Neural cell (in vitro differentiated cells): ENCODE data around the gene CCDC124.

ENCODE experiments used
- CTCF ChIP-seq: fragments of 450-650 bp; IDR thresholded peaks from 2 replicates; pipeline ENCODE4 v1.5.1; 2014; ENCODE audit warnings: antibody characterized with exemption, mild to moderate bottlenecking, moderate library complexity; ENCODE audit not compliant: poor library complexity, severe bottlenecking
- EP300 ChIP-seq: fragments of 450-650 bp; conservative IDR thresholded peaks from 2 replicates; pipeline ENCODE4 v1.6.1; 2014; ENCODE audit warnings: antibody characterized with exemption, mild to moderate bottlenecking, moderate library complexity; ENCODE audit not compliant: poor library complexity, severe bottlenecking
- MXI1 ChIP-seq: fragments of 450-650 bp; conservative IDR thresholded peaks from 2 replicates; pipeline ENCODE4 v1.6.1; 2014; ENCODE audit warnings: antibody characterized with exemption, mild to moderate bottlenecking; ENCODE audit not compliant: poor library complexity, severe bottlenecking
- POLR2AphosphoS5 ChIP-seq: IDR thresholded peaks from 2 replicates; pipeline ENCODE4 v1.6.1; 2012
- RAD21 ChIP-seq: fragments of 450-650 bp; conservative IDR thresholded peaks from 2 replicates; pipeline ENCODE4 v1.6.1; 2014; ENCODE audit warnings: antibody characterized with exemption, mild to moderate bottlenecking, moderate library complexity
- SMC3 ChIP-seq: fragments of 450-650 bp; conservative IDR thresholded peaks from 2 replicates; pipeline ENCODE4 v1.6.1; 2014; ENCODE audit warnings: antibody characterized with exemption, mild to moderate bottlenecking, moderate library complexity; ENCODE audit not compliant: poor library complexity
- TAF1 ChIP-seq: IDR thresholded peaks from 2 replicates; pipeline ENCODE4 v1.6.1; 2012; ENCODE audit warnings: low read depth

GRCh38 chr19:17942582-17943273 lies 9.9 kb downstream of the CCDC124 start:
- TF ChIP-seq CTCF, result no peak
- TF ChIP-seq POLR2AphosphoS5, result no peak
- no peak for TF ChIP-seq SMC3
- TF ChIP-seq RAD21, result no peak
- no peak for TF ChIP-seq EP300
- no peak for TF ChIP-seq MXI1
- no peak for TF ChIP-seq TAF1
